ENCODE data around the gene PPID.
"Not testable (repeated sequence)": the region's sequence is repeated elsewhere in the genome, so short reads cannot be mapped to it uniquely, and the experiment has no call there.

The PPID gene

DNA sequence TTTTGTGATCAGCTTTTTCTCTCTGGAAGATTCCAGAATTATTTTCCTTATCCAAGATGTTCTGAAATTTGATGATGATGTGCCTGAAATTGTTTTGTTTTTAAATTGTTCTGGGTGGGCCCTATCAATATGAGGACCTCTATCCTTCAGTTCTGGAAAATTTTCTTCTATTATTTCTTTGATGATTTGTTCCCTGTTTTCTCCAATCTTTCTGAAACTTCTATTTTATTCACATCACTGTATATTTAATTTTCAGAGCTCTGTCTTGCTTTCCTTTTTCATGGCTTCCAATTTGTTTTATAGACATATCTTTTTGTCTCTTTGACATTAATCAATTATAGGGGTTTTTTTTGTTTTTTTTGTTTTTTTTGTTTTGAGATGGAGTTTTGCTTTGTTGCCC, 33.4 kb upstream of the PPID start:
- DNase-seq (ENCODE audit: low spot score) = no peak
- in situ Hi-C loops (cut with MboI; ENCODE audit: low pct_unique_long_range_greater_than_20kb, low sequenced_read_pairs, unreplicated experiment) = no loop called here
- TF ChIP-seq, protein P1, sequence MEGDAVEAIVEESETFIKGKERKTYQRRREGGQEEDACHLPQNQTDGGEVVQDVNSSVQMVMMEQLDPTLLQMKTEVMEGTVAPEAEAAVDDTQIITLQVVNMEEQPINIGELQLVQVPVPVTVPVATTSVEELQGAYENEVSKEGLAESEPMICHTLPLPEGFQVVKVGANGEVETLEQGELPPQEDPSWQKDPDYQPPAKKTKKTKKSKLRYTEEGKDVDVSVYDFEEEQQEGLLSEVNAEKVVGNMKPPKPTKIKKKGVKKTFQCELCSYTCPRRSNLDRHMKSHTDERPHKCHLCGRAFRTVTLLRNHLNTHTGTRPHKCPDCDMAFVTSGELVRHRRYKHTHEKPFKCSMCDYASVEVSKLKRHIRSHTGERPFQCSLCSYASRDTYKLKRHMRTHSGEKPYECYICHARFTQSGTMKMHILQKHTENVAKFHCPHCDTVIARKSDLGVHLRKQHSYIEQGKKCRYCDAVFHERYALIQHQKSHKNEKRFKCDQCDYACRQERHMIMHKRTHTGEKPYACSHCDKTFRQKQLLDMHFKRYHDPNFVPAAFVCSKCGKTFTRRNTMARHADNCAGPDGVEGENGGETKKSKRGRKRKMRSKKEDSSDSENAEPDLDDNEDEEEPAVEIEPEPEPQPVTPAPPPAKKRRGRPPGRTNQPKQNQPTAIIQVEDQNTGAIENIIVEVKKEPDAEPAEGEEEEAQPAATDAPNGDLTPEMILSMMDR (IDR thresholded peaks at IDR 0.05; ENCODE audit: extremely low read depth, insufficient read depth, missing control alignments) = no peak

DNA sequence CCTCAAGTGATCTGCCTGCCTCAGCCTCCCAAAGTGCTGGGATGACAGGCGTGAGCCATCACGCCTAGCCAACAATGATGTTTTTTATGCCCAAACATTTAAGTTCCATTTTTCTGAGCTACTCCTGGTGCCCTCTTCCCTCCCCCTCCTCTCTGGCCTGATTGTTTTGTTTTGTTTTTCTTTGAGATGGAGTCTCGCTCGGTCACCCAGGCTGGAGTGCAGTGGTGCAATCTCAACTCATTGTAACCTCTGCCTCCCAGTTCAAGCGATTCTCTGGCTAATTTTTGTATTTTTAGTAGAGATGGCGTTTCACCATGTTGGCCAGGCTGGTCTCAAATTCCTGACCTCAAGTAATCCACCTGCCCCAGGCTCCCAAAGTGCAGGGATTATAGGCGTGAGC, 32.6 kb upstream of the PPID start:
- in situ Hi-C loops (cut with MboI; ENCODE audit: low pct_unique_long_range_greater_than_20kb, low sequenced_read_pairs, unreplicated experiment) = not testable (repeated sequence)

DNA sequence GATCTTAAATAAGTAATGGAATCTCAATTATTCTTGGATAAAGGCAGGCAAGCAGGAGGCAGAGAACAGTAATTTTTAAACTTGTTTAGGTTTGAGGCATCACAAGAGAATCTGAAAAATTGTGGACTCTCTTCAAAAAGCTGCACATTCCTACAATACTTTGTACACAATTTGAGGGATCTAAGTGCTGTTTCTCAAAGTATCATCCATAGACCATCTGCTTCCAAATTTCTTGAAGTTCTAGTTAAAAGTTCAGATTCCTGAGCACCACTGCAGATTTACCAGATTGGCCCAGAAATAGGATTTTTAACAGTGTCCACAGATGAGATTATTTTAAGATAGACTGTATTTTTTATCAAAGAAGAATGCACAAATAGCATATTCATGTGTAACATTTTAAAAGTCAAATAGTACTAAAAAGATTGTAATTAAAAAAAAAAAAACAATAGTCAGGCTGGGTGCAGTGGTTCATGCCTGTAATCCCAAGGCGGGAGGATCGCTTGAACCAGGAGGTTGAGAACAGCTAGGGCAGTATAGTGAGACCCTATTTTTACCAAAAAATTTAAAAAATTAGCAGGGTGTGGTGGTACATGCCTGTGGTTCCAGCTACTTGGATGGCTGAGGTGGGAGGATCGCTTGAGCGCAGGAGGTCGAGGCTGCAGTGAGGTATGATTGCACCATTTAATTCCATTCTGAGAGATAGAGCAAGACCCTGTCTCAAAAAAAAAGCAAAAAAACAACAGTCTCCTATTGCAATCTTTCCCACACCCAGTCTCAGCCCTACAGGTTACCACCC, 31.4 kb upstream of the PPID start:
- TF ChIP-seq, protein P1 (IDR thresholded peaks at IDR 0.05; ENCODE audit: extremely low read depth, insufficient read depth, missing control alignments) = no peak
- in situ Hi-C loops (cut with MboI; ENCODE audit: low pct_unique_long_range_greater_than_20kb, low sequenced_read_pairs, unreplicated experiment) = no loop called here
- no peak for DNase-seq (ENCODE audit: low spot score)

More for the DNA sequence above, 32.6 kb upstream of the PPID start:
- DNase-seq (ENCODE audit: low spot score) = not testable (repeated sequence)

DNA sequence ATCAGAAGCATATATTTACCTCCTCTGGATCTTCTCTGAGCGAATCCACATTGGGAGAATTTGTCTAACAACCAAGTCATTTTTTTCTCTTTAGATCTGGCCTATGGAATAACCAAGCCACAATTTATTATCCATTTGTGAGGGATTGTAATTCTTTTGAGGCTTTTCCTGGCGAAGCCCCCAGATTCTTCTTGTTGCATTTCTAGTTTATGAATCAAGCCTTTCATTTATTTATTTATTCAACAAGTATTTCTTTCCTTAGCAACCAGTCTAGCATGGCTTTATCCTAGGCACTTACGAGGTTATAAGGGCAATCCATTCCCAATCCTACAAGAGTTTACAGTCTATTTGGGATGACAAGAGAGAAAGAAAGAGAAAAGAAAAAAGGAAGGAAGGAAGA, 27.2 kb upstream of the PPID start:
- no peak for DNase-seq (ENCODE audit: low spot score)
- in situ Hi-C loops (cut with MboI; ENCODE audit: low pct_unique_long_range_greater_than_20kb, low sequenced_read_pairs, unreplicated experiment) = no loop called here

DNA sequence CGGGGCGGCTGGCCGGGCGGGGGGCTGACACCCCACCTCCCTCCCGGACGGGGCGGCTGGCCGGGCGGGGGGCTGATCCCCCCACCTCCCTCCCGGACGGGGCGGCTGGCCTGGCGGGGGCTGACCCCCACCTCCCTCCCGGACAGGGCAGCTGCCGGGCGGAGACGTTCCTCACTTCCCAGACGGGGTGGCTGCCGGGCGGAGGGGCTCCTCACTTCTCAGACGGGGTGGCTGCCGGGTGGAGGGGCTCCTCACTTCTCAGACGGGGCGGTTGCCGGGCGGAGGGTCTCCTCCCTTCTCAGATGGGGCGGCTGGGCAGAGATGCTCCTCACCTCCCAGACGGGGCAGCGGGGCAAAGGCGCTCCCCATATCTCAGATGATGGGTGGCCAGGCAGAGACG, 23.3 kb upstream of the PPID start:
- DNase-seq (ENCODE audit: low spot score) = not testable (repeated sequence)
- in situ Hi-C loops (cut with MboI; ENCODE audit: low pct_unique_long_range_greater_than_20kb, low sequenced_read_pairs, unreplicated experiment) = loop anchor here (25.0 kb wide), 2 partner anchors 441 to 691 kb away; no protein-coding TSS in a partner anchor

More for the DNA sequence above, 27.2 kb upstream of the PPID start:
- TF ChIP-seq, protein P1 (IDR thresholded peaks at IDR 0.05; ENCODE audit: extremely low read depth, insufficient read depth, missing control alignments) = no peak

DNA sequence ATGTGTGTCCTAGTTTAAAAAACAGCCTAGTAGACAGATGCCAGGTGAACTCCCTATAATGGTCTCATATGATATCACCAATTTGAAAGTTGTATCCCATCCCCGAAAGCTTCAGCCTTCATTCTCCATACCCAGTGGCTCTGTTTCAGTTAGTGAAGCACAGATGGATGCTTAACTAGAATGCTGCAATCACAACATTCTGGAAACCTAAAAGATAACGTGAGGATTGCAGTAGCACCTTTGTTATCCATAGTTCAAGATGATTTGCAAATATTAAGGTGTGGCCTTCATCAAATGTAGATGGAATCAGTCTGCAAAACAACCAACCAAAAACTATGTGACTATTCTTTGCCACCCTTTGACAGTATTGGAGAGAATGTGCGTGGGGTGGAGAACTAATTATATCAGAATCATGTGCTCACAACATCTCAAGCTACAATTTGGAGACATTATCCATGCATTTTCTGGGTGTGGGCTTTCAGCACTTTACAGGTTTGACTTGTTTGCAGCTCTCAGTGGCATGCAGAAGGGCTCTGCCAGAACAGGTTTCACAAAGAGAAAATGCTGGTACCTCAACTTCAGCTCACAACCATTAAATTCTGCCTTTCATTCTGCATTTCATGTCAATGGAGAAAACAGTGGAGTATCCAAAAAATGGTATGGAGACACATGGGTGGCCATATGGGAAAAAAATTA, 18.3 kb upstream of the PPID start:
- in situ Hi-C loops (cut with MboI; ENCODE audit: low pct_unique_long_range_greater_than_20kb, low sequenced_read_pairs, unreplicated experiment) = loop anchor here (25.0 kb wide), 2 partner anchors 446 to 696 kb away; no protein-coding TSS in a partner anchor
- TF ChIP-seq, protein P1 (IDR thresholded peaks at IDR 0.05; ENCODE audit: extremely low read depth, insufficient read depth, missing control alignments) = no peak
- DNase-seq (ENCODE audit: low spot score) = no peak

DNA sequence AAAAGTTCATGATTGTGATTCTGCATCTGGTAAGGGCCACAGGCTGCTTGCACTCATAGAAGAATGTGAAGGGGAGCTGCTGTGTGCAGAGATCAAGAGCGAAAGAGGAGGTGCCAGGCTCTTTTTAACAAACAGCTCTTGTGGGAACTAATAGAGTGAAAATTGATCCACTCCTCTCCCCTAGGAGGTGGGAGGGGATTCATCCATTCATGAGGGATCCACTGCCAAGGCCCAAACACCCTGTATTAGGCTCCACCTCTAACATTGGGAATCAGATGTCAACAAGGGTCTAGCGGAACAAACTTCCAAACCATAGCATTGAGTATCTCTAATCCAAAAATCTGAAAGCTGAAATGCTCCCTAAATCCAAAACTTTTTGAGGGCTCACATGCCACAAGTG, 16.4 kb upstream of the PPID start:
- TF ChIP-seq, protein P1 (IDR thresholded peaks at IDR 0.05; ENCODE audit: extremely low read depth, insufficient read depth, missing control alignments) = no peak
- in situ Hi-C loops (cut with MboI; ENCODE audit: low pct_unique_long_range_greater_than_20kb, low sequenced_read_pairs, unreplicated experiment) = loop anchor here (10.0 to 25.0 kb wide), 3 partner anchors 105 to 698 kb away; no protein-coding TSS in a partner anchor
- DNase-seq (ENCODE audit: low spot score) = no peak
